GM12875 (cell line): ENCODE measurements around the gene SUMF2.
"Not testable (repeated sequence)": the region's sequence is repeated elsewhere in the genome, so short reads cannot be mapped to it uniquely, and the experiment has no call there.

ENCODE experiments used
- H3K4me3 ChIP-seq: one replicate; pipeline ENCODE4 v1.5.1; 2011; ENCODE audit warnings: low read depth, low read length, control low read depth
- CTCF ChIP-seq: IDR thresholded peaks from 2 replicates; pipeline ENCODE4 v1.5.1; 2011; ENCODE audit warnings: low read depth, mild to moderate bottlenecking, control low read depth, inconsistent platforms, low read length, moderate library complexity, borderline replicate concordance; ENCODE audit not compliant: insufficient read depth

SUMF2 gene

DNA sequence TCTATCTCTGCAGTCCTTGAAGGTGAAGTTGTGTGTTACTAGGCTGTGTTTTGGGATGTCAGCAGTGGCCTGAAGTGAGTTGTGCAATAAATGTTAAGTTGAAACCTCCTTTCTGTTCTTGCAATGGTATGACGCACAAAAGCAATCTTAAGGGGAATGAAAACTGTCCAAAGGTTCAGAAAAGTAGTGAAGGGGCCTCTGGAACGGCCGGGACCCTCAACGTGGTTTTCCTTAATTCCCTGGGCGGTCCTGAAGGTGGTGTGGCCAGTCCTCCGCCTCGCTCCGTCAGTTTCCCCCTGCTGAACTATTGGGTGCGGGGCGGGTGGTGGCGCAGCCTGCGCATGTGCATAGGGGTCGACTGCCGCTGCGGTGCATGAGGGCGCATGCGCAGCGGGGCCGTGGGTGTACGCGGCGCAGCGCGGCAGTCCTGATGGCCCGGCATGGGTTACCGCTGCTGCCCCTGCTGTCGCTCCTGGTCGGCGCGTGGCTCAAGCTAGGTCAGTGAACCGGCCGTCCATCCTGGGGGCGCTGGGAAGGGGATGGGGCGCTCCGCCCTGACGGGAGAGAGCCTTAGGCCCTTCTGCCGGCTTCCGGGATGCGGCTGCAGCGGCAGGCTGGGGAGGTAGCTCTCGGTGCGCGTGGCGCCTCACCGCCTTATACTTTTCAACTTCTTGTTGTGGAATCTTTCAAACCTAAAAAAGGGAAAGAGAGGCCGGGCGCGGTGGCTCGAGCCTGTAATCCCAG lies at the start of gene SUMF2:
SUMF2 (plus strand) TSS at position 405 of the 744 bp plus-strand sequence; CDS start at position 431, 26 bp downstream.
- peak within 1 kb of the TSS; percentile 95 for H3K4me3 ChIP-seq
- peak; percentile 27; the same call in 1 of the 2 replicates for TF ChIP-seq CTCF

DNA sequence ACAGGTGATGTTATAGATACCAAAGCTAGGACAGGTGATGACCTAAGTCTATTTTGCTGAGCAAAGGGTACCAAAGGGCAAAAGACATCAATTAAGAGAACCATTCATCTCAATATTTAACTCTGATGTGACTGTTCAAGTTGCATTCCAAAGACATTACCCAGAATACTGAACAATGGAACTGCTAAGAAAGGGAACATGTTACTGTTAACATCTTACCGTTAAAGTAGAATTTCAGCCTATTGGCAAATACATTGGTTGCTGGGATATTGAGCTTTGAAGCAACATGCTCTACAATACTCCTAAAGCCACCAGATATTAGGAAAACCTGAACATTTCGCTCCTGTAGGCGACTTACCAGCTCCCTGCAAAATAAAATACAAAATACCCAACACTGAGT lies 47.1 kb upstream of the SUMF2 start:
- not testable (repeated sequence) for H3K4me3 ChIP-seq

DNA sequence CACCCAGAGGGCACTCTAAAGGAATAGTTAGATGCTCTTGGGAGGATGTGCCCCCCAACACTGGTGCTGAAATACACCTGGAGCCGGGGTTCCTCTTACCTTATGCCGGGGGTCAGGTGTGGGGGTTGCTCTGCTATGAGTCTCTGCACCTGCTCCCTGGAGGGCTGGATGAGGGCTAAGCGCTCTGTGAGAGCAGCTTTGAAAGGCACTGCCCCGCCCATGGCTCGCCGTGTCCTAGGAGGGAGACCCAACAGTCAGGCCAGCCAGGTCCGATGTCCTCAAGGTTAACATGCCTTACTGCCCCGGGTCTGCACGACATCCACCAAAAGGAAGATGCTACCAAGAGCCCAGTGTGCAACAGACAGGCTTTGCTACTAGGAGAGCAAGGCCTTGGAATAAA lies 44.6 kb upstream of the SUMF2 start:
- H3K4me3 ChIP-seq, result no peak overlapping the region
- TF ChIP-seq CTCF, result no peak

DNA sequence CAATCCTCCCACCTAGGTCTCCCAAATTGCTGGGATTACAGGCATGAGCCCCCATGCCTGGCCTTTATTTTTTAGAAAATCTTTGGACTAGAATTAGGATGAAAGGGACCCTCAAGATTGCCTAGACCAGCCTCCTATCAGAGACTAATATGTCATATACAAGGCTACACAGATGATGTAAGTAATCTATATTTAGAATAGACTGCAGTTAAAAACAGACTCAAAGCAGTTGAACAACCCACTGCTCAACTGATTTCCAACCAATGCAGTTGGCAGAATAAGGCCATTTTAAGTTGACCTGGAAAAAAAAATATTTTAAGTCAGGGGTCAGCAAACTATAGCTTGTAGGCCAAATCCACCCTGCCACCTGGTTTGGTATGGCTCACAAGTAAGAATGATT lies 40.6 kb upstream of the SUMF2 start:
- no peak for TF ChIP-seq CTCF

GRCh38 chr7:56026538-56026937 lies 37.5 kb upstream of the SUMF2 start:
- no peak overlapping the region for H3K4me3 ChIP-seq
- no peak for TF ChIP-seq CTCF

More for the DNA sequence above, 40.6 kb upstream of the SUMF2 start:
- no peak overlapping the region for H3K4me3 ChIP-seq

DNA sequence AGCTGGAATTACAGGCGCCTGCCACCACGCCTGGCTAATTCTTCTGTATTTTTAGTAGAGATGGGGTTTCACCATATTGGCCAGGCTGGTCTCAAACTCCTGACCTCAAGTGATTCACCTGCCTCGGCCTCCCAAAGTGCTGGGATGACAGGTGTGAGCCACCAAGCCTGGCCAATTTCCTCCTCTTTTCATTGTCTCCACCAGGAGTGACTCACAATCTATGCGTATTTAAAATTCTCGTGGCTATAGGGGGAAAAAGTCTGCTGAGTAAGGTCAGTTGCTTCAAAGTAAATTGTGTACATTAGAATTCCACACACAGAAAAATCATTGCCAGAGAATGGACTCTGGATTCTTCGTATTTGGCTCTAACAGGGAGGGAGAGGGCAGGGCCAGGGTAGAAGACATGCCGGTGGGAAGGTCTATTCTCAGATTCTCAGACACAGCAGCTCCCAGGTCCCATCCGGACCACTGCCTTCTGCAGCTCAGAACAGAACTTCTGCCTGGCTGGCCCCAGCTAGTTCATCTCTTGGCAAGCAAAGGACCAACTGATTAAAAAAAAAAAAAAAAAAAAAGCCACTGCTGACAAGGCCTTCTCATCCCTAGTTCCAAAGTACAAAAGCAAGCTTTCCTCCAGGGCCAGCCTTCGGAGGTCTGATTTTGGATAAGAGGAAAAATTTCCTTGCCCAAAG lies 35.0 kb upstream of the SUMF2 start:
- TF ChIP-seq CTCF, result no peak
- H3K4me3 ChIP-seq, result no peak overlapping the region

DNA sequence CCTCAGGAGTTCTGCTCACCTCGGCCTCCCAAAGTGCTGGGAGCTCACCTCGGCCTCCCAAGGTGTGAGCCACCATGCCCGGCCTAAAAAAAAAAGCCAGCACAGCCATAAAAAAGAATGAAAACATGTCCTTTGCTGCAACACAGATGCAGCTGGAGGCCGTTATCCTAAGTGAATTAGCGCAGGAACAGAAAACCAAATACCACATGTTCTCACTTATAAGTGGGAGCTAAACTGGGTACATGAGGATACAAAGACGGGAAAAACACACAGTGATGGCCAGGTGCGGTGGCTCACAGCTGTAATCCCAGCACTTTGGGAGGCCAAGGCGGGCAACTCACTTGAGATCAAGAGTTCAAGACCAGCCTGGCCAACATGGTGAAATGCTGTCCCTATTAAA lies 33.7 kb upstream of the SUMF2 start:
- no peak overlapping the region for H3K4me3 ChIP-seq
- TF ChIP-seq CTCF, result no peak

GRCh38 chr7:56031556-56031955 lies 32.5 kb upstream of the SUMF2 start:
- H3K4me3 ChIP-seq, result not testable (repeated sequence)

- not testable (repeated sequence) for H3K4me3 ChIP-seq
Observed at GRCh38 chr7:56032578-56032977, 31.5 kb upstream of the SUMF2 start.
